ENCODE results near the gene PSEN1.

Gene PSEN1

DNA sequence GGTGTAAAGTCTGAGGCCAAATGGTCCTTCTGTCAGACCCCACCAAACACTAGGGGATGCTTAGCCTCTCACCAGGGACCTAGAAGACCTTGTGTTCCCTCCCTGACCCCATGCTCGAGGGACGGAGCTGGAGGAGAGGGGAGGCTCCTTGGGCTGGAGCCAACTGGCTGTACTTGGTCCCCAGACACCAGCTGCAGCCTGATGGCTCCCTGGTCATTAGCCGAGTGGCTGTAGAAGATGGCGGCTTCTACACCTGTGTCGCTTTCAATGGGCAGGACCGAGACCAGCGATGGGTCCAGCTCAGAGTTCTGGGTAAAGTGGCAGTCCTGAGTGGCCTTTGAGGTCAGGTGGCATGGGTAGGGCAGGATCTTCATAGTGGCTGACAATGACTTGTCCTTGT is 130.0 kb downstream of the PSEN1 start:
- H3K4me3 ChIP-seq (ENCODE audit: low read length in 2 of 2): no peak overlapping the region
- H3K27ac ChIP-seq (replicated peaks; ENCODE audit: low read length): no peak overlapping the region
- H3K23ac ChIP-seq (ENCODE audit: low read depth, low read length, poor library complexity): no peak overlapping the region
- no peak overlapping the region for H4K8ac ChIP-seq (ENCODE audit: low read depth, low read length)
- no peak overlapping the region for H2AK5ac ChIP-seq (ENCODE audit: low read depth, low read length)
- no peak overlapping the region for H2AFZ ChIP-seq (ENCODE audit: low read length)
- H2BK15ac ChIP-seq (ENCODE audit: low read length): no peak overlapping the region
- peaks cover 5 to 7% of the 10 kb centered on the region in 2 donors for H3K4me1 ChIP-seq (ENCODE audit: control insufficient read depth in 2 of 2, insufficient read depth in 1 of 2, low read depth in 1 of 2, low read length in 2 of 2)
- H2BK120ac ChIP-seq (ENCODE audit: low read depth, low read length): no peak overlapping the region
- H3K9me3 ChIP-seq (replicated peaks in 1 of 2; ENCODE audit: control insufficient read depth in 2 of 2, insufficient read depth in 1 of 2, low read depth in 1 of 2, low read length in 2 of 2): no peaks in the 10 kb centered on the region
- no peak overlapping the region for H3K4me2 ChIP-seq (ENCODE audit: insufficient read depth, low read length, poor library complexity, severe bottlenecking)
- no CpG with 5 or more reads among the region's 7 CpGs for WGBS, 2 donors (ENCODE audit: extremely low coverage in 2 of 2, insufficient read length in 2 of 2, insufficient replicate concordance in 1 of 2)
- H3K36me3 ChIP-seq (replicated peaks in 1 of 2; ENCODE audit: control insufficient read depth in 2 of 2, insufficient read depth in 2 of 2, low read length in 2 of 2): peaks cover 3 to 34% of the 10 kb centered on the region in 2 donors
- H2BK12ac ChIP-seq (ENCODE audit: low read length): no peak overlapping the region
- H3K27me3 ChIP-seq (ENCODE audit: control insufficient read depth in 3 of 3, insufficient read depth in 3 of 3, low read depth in 1 of 3, low read length in 3 of 3): no peaks in the 10 kb centered on the region
- no peak overlapping the region for H4K91ac ChIP-seq (ENCODE audit: low read depth, low read length, poor library complexity)
- no peak for DNase-seq (ENCODE audit: low spot score)
- no peak overlapping the region for H3K9ac ChIP-seq (ENCODE audit: low read depth, low read length, poor library complexity)
- H3K4ac ChIP-seq (ENCODE audit: low read length): no peak overlapping the region
- no peak overlapping the region for H3K14ac ChIP-seq (ENCODE audit: low read length)
- H2BK5ac ChIP-seq (ENCODE audit: low read length): no peak overlapping the region
- H3K79me1 ChIP-seq (ENCODE audit: low read depth, low read length): peaks cover 2% of the 10 kb centered on the region
- no peak overlapping the region for H3K18ac ChIP-seq (ENCODE audit: low read length)

DNA sequence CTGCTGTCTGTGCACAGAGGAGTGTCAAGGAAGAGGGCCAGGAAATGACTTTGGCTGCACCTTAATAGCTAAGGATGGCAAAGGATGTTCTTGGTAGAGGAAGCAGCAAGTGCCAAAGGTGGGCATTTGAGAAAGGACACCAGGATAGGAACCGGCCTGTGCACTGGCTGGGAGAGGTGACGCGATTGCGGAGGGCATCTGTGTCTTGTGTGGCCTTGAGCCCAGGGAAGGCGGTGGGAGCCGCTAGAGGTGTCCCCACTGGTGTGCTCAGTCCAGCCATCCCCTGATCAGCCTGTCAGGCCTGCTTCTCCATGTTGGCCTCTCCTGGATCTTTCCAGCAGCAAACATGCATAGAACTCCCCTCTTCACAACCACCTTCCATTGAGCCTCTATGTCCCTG is 131.2 kb downstream of the PSEN1 start:
- DNase-seq (ENCODE audit: low spot score): no peak

GRCh38 chr14:73269729-73270531 is 133.6 kb downstream of the PSEN1 start:
- Histone ChIP-seq H4K8ac (ENCODE audit: low read depth, low read length) (no peak overlapping the region), H3K27ac (replicated peaks; ENCODE audit: low read length) (no peak overlapping the region), H2AK5ac (ENCODE audit: low read depth, low read length) (no peak overlapping the region), H3K23ac (ENCODE audit: low read depth, low read length, poor library complexity) (peak overlapping the region; percentile 59), H2BK5ac (ENCODE audit: low read length) (no peak overlapping the region), H2BK120ac (ENCODE audit: low read depth, low read length) (no peak overlapping the region), H2AFZ (ENCODE audit: low read length) (no peak overlapping the region), H3K14ac (ENCODE audit: low read length) (no peak overlapping the region), H3K79me1 (ENCODE audit: low read depth, low read length) (no peaks in the 10 kb centered on the region), H3K36me3 (replicated peaks in 1 of 2; ENCODE audit: control insufficient read depth in 2 of 2, insufficient read depth in 2 of 2, low read length in 2 of 2) (peaks cover 21 to 34% of the 10 kb centered on the region in 2 donors), H3K18ac (ENCODE audit: low read length) (no peak overlapping the region), H3K4me1 (ENCODE audit: control insufficient read depth in 2 of 2, insufficient read depth in 1 of 2, low read depth in 1 of 2, low read length in 2 of 2) (no peaks in the 10 kb centered on the region), H3K9me3 (replicated peaks in 1 of 2; ENCODE audit: control insufficient read depth in 2 of 2, insufficient read depth in 1 of 2, low read depth in 1 of 2, low read length in 2 of 2) (no peaks in the 10 kb centered on the region), H3K27me3 (ENCODE audit: control insufficient read depth in 3 of 3, insufficient read depth in 3 of 3, low read depth in 1 of 3, low read length in 3 of 3) (no peaks in the 10 kb centered on the region), H3K9ac (ENCODE audit: low read depth, low read length, poor library complexity) (no peak overlapping the region), H3K4ac (ENCODE audit: low read length) (no peak overlapping the region), H3K4me2 (ENCODE audit: insufficient read depth, low read length, poor library complexity, severe bottlenecking) (no peak overlapping the region), H2BK15ac (ENCODE audit: low read length) (no peak overlapping the region), H4K91ac (ENCODE audit: low read depth, low read length, poor library complexity) (no peak overlapping the region), H2BK12ac (ENCODE audit: low read length) (no peak overlapping the region), H3K4me3 (ENCODE audit: low read length in 2 of 2) (no peak overlapping the region)
- no CpG with 5 or more reads among the region's 48 CpGs for WGBS, 2 donors (ENCODE audit: extremely low coverage in 2 of 2, insufficient read length in 2 of 2, insufficient replicate concordance in 1 of 2)
- DNase-seq (ENCODE audit: low spot score): no peak

More for the DNA sequence above, 131.2 kb downstream of the PSEN1 start:
- Histone ChIP-seq H2BK15ac (ENCODE audit: low read length) (no peak overlapping the region), H4K91ac (ENCODE audit: low read depth, low read length, poor library complexity) (no peak overlapping the region), H2BK12ac (ENCODE audit: low read length) (no peak overlapping the region), H3K18ac (ENCODE audit: low read length) (no peak overlapping the region), H3K9me3 (replicated peaks in 1 of 2; ENCODE audit: control insufficient read depth in 2 of 2, insufficient read depth in 1 of 2, low read depth in 1 of 2, low read length in 2 of 2) (no peaks in the 10 kb centered on the region), H3K4me1 (ENCODE audit: control insufficient read depth in 2 of 2, insufficient read depth in 1 of 2, low read depth in 1 of 2, low read length in 2 of 2) (no peaks in the 10 kb centered on the region), H3K27me3 (ENCODE audit: control insufficient read depth in 3 of 3, insufficient read depth in 3 of 3, low read depth in 1 of 3, low read length in 3 of 3) (no peaks in the 10 kb centered on the region), H3K4me2 (ENCODE audit: insufficient read depth, low read length, poor library complexity, severe bottlenecking) (no peak overlapping the region), H4K8ac (ENCODE audit: low read depth, low read length) (no peak overlapping the region), H3K4ac (ENCODE audit: low read length) (no peak overlapping the region), H3K27ac (replicated peaks; ENCODE audit: low read length) (no peak overlapping the region), H3K36me3 (replicated peaks in 1 of 2; ENCODE audit: control insufficient read depth in 2 of 2, insufficient read depth in 2 of 2, low read length in 2 of 2) (peaks cover 5 to 31% of the 10 kb centered on the region in 2 donors), H3K79me1 (ENCODE audit: low read depth, low read length) (no peaks in the 10 kb centered on the region), H3K14ac (ENCODE audit: low read length) (no peak overlapping the region), H2AK5ac (ENCODE audit: low read depth, low read length) (no peak overlapping the region), H2BK120ac (ENCODE audit: low read depth, low read length) (no peak overlapping the region), H2BK5ac (ENCODE audit: low read length) (no peak overlapping the region), H3K23ac (ENCODE audit: low read depth, low read length, poor library complexity) (peak overlapping the region; percentile 3), H3K9ac (ENCODE audit: low read depth, low read length, poor library complexity) (no peak overlapping the region), H3K4me3 (ENCODE audit: low read length in 2 of 2) (no peak overlapping the region), H2AFZ (ENCODE audit: low read length) (no peak overlapping the region)
- no CpG with 5 or more reads among the region's 6 CpGs for WGBS, 2 donors (ENCODE audit: extremely low coverage in 2 of 2, insufficient read length in 2 of 2, insufficient replicate concordance in 1 of 2)

GRCh38 chr14:73272393-73272792 is 136.1 kb downstream of the PSEN1 start:
- no peaks in the 10 kb centered on the region for H3K4me1 ChIP-seq (ENCODE audit: control insufficient read depth in 2 of 2, insufficient read depth in 1 of 2, low read depth in 1 of 2, low read length in 2 of 2)
- no CpG with 5 or more reads among the region's 6 CpGs for WGBS, 2 donors (ENCODE audit: extremely low coverage in 2 of 2, insufficient read length in 2 of 2, insufficient replicate concordance in 1 of 2)

More at GRCh38 chr14:73272393-73272792, 136.1 kb downstream of the PSEN1 start:
- no peak overlapping the region for H3K27ac ChIP-seq (replicated peaks; ENCODE audit: low read length)
- no peak overlapping the region for H4K91ac ChIP-seq (ENCODE audit: low read depth, low read length, poor library complexity)
- no peak overlapping the region for H2AK5ac ChIP-seq (ENCODE audit: low read depth, low read length)
- no peak overlapping the region for H2BK15ac ChIP-seq (ENCODE audit: low read length)
- H3K9me3 ChIP-seq (replicated peaks in 1 of 2; ENCODE audit: control insufficient read depth in 2 of 2, insufficient read depth in 1 of 2, low read depth in 1 of 2, low read length in 2 of 2): no peaks in the 10 kb centered on the region
- no peak for DNase-seq (ENCODE audit: low spot score)
- H3K4ac ChIP-seq (ENCODE audit: low read length): no peak overlapping the region
- no peak overlapping the region for H4K8ac ChIP-seq (ENCODE audit: low read depth, low read length)
- no peak overlapping the region for H2BK120ac ChIP-seq (ENCODE audit: low read depth, low read length)
- H3K4me2 ChIP-seq (ENCODE audit: insufficient read depth, low read length, poor library complexity, severe bottlenecking): no peak overlapping the region
- H2BK5ac ChIP-seq (ENCODE audit: low read length): no peak overlapping the region
- H3K27me3 ChIP-seq (ENCODE audit: control insufficient read depth in 3 of 3, insufficient read depth in 3 of 3, low read depth in 1 of 3, low read length in 3 of 3): no peaks in the 10 kb centered on the region
- H2AFZ ChIP-seq (ENCODE audit: low read length): no peak overlapping the region
- H3K9ac ChIP-seq (ENCODE audit: low read depth, low read length, poor library complexity): no peak overlapping the region
- no peak overlapping the region for H3K14ac ChIP-seq (ENCODE audit: low read length)
- no peak overlapping the region for H2BK12ac ChIP-seq (ENCODE audit: low read length)
- no peak overlapping the region for H3K23ac ChIP-seq (ENCODE audit: low read depth, low read length, poor library complexity)
- no peak overlapping the region for H3K4me3 ChIP-seq (ENCODE audit: low read length in 2 of 2)
- H3K18ac ChIP-seq (ENCODE audit: low read length): no peak overlapping the region
- peaks cover 32 to 44% of the 10 kb centered on the region in 2 donors for H3K36me3 ChIP-seq (replicated peaks in 1 of 2; ENCODE audit: control insufficient read depth in 2 of 2, insufficient read depth in 2 of 2, low read length in 2 of 2)
- H3K79me1 ChIP-seq (ENCODE audit: low read depth, low read length): no peaks in the 10 kb centered on the region
